Ishikawa (cell line): ENCODE results near the gene YBX1.

ENCODE experiments used
- CEBPB ChIP-seq: IDR thresholded peaks from 2 replicates; pipeline ENCODE4 v1.6.1; 2012
- CREB1 ChIP-seq: IDR thresholded peaks from 2 replicates; pipeline ENCODE4 v1.6.1; 2012; ENCODE audit warnings: low read depth
- EP300 ChIP-seq: IDR thresholded peaks from 2 replicates; pipeline ENCODE4 v1.6.1; 2012; ENCODE audit warnings: borderline replicate concordance
- FOXM1 ChIP-seq: IDR thresholded peaks from 2 replicates; pipeline ENCODE4 v1.6.1; 2012; ENCODE audit warnings: low read depth, borderline replicate concordance
- NFIC ChIP-seq: IDR thresholded peaks from 2 replicates; pipeline ENCODE4 v1.6.1; 2012
- RAD21 ChIP-seq: IDR thresholded peaks from 2 replicates; pipeline ENCODE4 v1.6.1; 2012; ENCODE audit warnings: low read depth
- TAF1 ChIP-seq: IDR thresholded peaks from 2 replicates; pipeline ENCODE4 v1.6.1; 2012; ENCODE audit warnings: low read depth, mild to moderate bottlenecking
- TCF12 ChIP-seq: IDR thresholded peaks from 2 replicates; pipeline ENCODE4 v1.6.1; 2012; ENCODE audit warnings: low read depth
- TEAD4 ChIP-seq: IDR thresholded peaks from 2 replicates; pipeline ENCODE4 v1.6.1; 2012
- ZBTB7A ChIP-seq: IDR thresholded peaks from 2 replicates; pipeline ENCODE4 v1.6.1; 2012; ENCODE audit warnings: low read depth
- TF ChIP-seq, protein P1 (sequence below): IDR thresholded peaks from 2 replicates; pipeline ENCODE4 v1.6.1; 2012; ENCODE audit warnings: low read depth, mild to moderate bottlenecking
- TF ChIP-seq, protein P2 (sequence below): IDR thresholded peaks from 2 replicates; pipeline ENCODE4 v1.6.1; 2012

DNA sequence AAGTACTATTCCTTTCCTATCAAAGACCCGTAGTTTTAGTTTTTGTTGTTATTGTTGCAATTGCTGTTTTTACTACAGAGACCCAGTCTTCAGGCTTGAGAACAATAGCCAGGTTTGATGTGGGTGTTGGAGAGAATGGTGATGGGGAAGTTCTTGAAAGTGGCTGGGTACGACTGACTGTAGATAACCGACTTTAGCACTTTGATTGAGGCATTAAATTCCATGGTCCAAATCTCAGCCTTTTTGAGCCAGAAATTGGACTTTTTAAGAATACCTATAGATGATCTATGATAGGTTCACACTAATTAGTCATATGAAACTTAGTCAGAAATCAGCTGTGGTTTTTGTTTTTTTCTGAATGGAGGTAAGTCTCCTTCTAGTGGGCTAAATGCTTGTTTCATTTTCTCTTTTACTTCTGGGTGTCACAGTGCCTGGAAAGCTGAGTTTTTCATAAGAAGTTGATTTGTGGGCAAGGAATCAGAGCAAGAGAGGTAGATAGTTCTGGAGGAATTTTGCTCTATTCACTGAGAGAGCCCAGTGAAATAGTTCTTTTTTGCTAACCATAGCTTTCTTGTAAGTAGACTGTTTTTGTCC, 21.2 kb upstream of the YBX1 start:
- TF ChIP-seq RAD21 (no peak), EP300 (no peak), TAF1 (no peak), CEBPB (no peak), FOXM1 (no peak), TEAD4 (no peak), NFIC (no peak), CREB1 (no peak), TCF12 (no peak), ZBTB7A (no peak)
- TF ChIP-seq, protein P1, sequence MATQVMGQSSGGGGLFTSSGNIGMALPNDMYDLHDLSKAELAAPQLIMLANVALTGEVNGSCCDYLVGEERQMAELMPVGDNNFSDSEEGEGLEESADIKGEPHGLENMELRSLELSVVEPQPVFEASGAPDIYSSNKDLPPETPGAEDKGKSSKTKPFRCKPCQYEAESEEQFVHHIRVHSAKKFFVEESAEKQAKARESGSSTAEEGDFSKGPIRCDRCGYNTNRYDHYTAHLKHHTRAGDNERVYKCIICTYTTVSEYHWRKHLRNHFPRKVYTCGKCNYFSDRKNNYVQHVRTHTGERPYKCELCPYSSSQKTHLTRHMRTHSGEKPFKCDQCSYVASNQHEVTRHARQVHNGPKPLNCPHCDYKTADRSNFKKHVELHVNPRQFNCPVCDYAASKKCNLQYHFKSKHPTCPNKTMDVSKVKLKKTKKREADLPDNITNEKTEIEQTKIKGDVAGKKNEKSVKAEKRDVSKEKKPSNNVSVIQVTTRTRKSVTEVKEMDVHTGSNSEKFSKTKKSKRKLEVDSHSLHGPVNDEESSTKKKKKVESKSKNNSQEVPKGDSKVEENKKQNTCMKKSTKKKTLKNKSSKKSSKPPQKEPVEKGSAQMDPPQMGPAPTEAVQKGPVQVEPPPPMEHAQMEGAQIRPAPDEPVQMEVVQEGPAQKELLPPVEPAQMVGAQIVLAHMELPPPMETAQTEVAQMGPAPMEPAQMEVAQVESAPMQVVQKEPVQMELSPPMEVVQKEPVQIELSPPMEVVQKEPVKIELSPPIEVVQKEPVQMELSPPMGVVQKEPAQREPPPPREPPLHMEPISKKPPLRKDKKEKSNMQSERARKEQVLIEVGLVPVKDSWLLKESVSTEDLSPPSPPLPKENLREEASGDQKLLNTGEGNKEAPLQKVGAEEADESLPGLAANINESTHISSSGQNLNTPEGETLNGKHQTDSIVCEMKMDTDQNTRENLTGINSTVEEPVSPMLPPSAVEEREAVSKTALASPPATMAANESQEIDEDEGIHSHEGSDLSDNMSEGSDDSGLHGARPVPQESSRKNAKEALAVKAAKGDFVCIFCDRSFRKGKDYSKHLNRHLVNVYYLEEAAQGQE, result no peak
- TF ChIP-seq, protein P2, sequence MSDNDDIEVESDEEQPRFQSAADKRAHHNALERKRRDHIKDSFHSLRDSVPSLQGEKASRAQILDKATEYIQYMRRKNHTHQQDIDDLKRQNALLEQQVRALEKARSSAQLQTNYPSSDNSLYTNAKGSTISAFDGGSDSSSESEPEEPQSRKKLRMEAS, result no peak
